Measurements from ENCODE around the gene MAP1A. TPM values are rescaled to one million over a fixed set of nuclear protein-coding genes. Genes with fewer than 3 reads are reported as not detected.

The MAP1A gene
- total and polyA plus RNA-seq, 2 of the 13 experiments (the other 11 are each of a cell fraction or from before 2014, with no cell fraction given) = 0.01 to 0.07 TPM

GRCh38 chr15:43511012-43511885, 6.2 kb upstream of the MAP1A start (continued):
- no peak for TF ChIP-seq ZXDC (CRISPR knock-in tag; IDR thresholded peaks at IDR 0.05)
- no peak for TF ChIP-seq ZSCAN25 (CRISPR knock-in tag; IDR thresholded peaks at IDR 0.05)
- TF ChIP-seq HNF4G (IDR thresholded peaks at IDR 0.05; ENCODE audit: borderline replicate concordance, low read depth, low read length) = no peak
- TF ChIP-seq HNF4G (CRISPR knock-in tag; IDR thresholded peaks at IDR 0.05; ENCODE audit: borderline replicate concordance, low read depth) = no peak
- TF ChIP-seq BORCS8-MEF2B (CRISPR knock-in tag; IDR thresholded peaks at IDR 0.05) = 0 out of 2 replicates have a peak, but pooled peaks have one; percentile 12
- TF ChIP-seq ZNF180 (CRISPR knock-in tag; IDR thresholded peaks at IDR 0.05; ENCODE audit: borderline replicate concordance, low read depth) = no peak
- no peak for TF ChIP-seq TCF12 (IDR thresholded peaks at IDR 0.05)
- TF ChIP-seq TCF12 (CRISPR knock-in tag; IDR thresholded peaks at IDR 0.05) = no peak
- no peak for TF ChIP-seq ATF7 (IDR thresholded peaks at IDR 0.05)
- TF ChIP-seq ATF7 (CRISPR knock-in tag; IDR thresholded peaks at IDR 0.05) = no peak
- no peak for TF ChIP-seq SNAPC2 (CRISPR knock-in tag; IDR thresholded peaks at IDR 0.05)
- peak; percentile 10; the same call in 1 of the 2 replicates for TF ChIP-seq RAD21 (CRISPR knock-in tag; IDR thresholded peaks at IDR 0.05)
- TF ChIP-seq ERF (CRISPR knock-in tag; IDR thresholded peaks at IDR 0.05) = no peak
- TF ChIP-seq ZNF841 (CRISPR knock-in tag; IDR thresholded peaks at IDR 0.05; ENCODE audit: borderline replicate concordance) = no peak
- no peak for TF ChIP-seq ZNF558 (CRISPR knock-in tag; IDR thresholded peaks at IDR 0.05; ENCODE audit: borderline replicate concordance)
- no peak for TF ChIP-seq ZNF44 (CRISPR knock-in tag; IDR thresholded peaks at IDR 0.05)
- no peak for TF ChIP-seq DBP (CRISPR knock-in tag; IDR thresholded peaks at IDR 0.05; ENCODE audit: not compliant biosample characterization)
- TF ChIP-seq ZFAT (CRISPR knock-in tag; conservative IDR thresholded peaks at IDR 0.05) = no peak
- TF ChIP-seq FIP1L1 (IDR thresholded peaks at IDR 0.05; ENCODE audit: borderline replicate concordance, insufficient read depth, low read depth, low read length) = no peak
- TF ChIP-seq TARDBP (CRISPR knock-in tag; IDR thresholded peaks at IDR 0.05) = no peak
- TF ChIP-seq KDM4B (CRISPR knock-in tag; IDR thresholded peaks at IDR 0.05) = no peak
- TF ChIP-seq ZNF503 (CRISPR knock-in tag; IDR thresholded peaks at IDR 0.05) = no peak
- TF ChIP-seq ZNF607 (CRISPR knock-in tag; IDR thresholded peaks at IDR 0.05; ENCODE audit: borderline replicate concordance) = 0 out of 2 replicates have a peak, but pooled peaks have one; percentile 12
- TF ChIP-seq PTBP1 (IDR thresholded peaks at IDR 0.05; ENCODE audit: low read depth, low read length, poor library complexity, severe bottlenecking) = no peak
- no peak for TF ChIP-seq ZNF598 (CRISPR knock-in tag; IDR thresholded peaks at IDR 0.05; ENCODE audit: borderline replicate concordance)
- no peak for TF ChIP-seq MEF2D (CRISPR knock-in tag; IDR thresholded peaks at IDR 0.05)
- TF ChIP-seq DNMT3B (CRISPR knock-in tag; conservative IDR thresholded peaks at IDR 0.05) = no peak

All from HepG2 (cell line).